GM18868 (cell line): ENCODE data around the gene NEAT1.

Experiments
- ATAC-seq: cut with Tn5 transposase; IDR thresholded peaks from one replicate; pipeline ENCODE4 v1.9.1; 2021; ENCODE audit warnings: mild to moderate bottlenecking, moderate library complexity; ENCODE audit not compliant: unreplicated experiment

Gene NEAT1

DNA sequence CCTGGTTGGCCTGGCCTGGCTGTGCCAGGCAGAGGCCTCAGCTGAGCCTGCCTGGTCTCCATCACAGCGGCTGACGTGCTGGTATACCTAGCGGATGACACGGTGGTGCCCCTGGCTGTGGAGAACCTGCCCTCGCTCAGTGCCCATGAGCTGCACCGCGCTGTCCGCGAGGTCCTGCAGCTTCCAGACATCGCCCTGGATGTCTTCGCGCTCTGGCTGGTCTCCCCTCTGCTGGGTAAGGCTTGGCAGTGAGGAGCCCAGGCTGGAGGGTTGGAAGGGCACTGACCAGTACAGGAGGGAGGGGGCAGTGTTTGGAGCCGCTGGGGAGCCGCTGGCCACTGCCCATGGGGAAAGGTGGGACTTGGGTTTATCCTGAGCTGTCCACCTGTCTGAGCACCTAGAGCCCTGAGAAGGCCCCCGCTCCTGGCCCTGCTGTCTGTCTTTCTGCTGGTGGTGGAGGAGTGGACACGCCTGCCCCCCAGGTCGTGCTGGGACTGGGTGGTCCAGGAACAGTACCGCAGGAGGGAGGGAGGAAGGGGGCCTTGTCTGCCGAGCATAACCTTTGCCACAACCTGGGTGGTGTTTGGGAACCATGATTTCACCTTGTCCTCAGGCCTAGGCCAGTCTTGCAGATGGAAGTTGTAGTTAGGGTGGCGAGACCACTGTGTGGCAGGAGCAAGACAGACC is 33.2 kb upstream of the NEAT1 start:
- no peak for ATAC-seq

DNA sequence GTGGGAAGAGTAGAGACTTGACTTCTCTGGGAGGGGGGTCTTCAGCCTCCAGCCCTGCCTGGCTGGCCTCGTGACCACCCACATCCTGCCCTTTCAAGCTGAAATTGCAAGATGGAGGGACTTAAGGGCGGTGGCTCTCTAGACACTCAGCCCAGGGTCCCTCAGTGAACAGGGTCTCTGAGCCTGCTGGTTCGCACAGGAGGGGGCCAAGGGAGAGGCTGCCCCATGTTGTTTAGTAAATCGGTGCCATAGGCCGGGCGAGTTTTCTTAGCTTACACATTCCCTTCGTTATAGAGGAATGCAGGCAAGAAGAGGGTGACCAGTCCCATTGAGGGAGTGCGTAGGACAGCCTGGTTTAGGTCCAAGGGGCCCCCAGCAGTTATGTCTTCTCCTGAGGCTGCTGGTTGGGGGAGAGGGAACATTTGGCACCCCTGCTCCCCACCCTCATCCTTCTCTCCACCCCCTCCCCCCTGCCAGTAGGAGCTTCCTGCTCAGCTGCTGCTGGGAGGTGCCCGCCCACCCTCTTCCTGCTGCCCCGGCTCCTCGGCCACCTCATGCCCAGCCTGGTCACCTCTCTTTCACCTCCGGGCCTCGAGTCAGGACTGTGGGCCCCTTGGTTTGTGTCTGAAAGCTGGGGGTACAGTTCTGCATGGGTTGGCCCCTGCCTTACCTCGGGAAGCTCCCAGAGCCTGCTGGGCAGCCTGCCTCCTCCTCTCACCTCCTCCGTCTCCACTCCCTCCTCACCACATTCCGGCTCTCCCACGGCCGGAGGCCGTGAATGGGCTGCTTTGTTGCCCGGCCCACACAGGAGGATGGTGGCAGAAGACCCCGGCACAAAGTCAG is 32.3 kb upstream of the NEAT1 start:
- no peak for ATAC-seq

DNA sequence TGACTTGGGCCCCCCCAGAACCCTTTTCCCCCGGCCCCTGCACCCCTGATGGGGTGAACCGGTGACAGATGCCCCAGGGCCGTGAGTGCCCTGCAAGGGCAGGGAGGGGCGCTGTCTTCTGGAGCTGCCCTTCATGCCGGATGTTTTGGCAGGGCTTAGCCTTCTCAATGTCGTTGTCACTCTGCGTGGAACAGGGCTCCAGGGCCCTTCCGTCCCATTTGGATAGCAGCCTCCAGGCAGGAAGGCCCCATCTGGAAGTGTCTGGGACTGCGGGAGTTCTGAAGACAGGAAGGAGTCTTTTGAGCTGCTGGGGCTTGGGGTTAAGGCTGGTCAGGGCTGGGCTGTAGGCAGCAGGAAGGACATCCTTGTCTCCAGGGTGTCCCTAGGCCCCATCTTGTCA is 31.6 kb upstream of the NEAT1 start:
- no peak for ATAC-seq

DNA sequence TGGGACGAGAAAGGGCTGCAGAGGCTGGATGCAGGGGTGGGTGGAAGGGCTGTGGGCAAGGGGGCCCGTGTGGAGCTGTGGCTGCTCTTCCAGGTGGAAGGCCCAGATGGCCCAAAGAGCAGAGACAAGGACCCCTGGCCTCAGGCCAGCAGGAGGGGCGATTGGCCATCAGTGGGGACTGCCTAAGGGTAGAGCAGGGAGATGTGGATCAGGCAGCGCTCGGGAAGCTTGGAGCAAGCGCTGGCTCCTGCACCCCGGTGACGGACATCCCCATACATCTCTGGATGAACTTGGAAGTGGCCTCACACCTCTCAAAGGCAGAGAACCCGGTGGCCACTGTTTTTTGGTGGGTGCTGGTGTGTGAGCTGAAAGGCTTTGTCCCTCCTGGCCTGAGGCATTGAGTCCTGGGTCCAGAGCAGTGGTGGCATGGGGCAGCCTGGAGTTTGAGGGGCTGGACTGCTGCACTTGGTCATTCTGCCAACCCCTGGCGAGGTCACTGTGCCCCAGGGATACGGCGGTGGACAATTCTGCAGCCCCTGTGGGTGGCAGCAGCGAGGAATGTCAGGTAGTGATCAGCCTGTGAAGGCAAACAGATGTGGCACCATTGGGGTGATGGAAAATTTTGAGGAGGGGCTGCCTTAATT is 30.3 kb upstream of the NEAT1 start:
- ATAC-seq: no peak

DNA sequence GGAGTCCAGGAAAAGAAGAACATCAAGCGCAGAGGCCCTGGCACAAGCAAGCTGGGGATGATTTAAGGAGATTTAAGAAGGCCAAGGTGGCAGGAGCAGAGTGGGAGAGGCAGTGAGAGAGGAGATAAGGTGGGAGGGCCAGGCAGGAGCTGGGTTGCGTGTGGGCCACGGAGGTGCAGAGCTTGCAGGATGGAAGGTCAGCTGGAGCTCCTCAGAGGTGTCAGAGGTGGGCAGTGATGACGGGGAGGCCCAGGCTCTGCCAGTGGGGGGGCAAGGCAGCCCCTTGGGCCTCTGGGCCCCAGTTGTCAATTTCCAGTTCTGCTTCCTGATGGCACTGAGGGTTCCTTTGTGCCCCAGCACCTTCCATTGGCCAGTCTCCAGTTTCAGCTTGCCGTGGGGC is 29.7 kb upstream of the NEAT1 start:
- ATAC-seq: no peak

DNA sequence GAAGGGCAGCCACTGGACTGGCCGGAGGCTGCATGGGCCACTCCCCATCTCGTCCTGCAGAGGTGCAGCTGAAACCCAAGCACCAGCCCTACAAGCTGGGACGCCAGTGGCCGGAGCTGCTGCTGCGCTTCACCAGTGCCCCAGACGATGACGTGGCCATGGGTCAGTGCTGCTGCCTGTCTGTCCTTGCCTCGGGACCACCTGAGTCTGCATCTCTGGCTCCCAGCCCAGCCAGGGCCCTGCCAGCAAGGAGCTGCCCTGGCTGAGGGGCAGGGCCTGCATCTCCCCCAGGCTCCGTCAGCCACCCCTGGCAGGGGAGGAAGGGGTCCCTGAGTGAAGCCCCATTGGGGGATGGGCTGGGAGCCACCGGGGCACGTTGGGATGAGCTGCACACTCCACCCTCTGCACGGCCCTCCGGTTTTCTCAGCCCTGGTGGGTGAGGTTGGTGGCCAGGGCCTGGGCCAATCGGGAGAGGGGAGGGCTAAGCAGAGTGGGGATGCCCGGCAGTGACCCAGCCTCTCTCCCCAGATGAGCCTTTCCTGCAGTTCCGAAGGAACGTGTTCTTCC is 29.0 kb upstream of the NEAT1 start:
- no peak for ATAC-seq

DNA sequence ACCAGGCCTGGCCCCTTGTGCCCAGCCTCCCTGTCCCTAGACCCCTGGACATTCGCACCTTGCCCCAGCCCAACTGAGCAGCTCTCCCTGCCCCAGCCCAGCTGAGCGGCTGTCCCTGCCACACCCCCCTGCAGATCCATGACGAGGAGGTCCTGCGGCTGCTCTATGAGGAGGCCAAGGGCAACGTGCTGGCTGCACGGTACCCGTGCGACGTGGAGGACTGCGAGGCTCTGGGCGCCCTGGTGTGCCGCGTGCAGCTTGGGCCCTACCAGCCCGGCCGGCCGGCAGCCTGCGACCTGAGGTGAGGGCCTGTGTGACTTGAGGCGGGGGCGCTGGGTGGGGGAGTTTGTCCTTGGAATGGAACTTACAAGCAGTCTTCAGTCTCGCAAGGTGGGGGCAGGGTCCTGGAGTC is 28.5 kb upstream of the NEAT1 start:
- no peak for ATAC-seq

DNA sequence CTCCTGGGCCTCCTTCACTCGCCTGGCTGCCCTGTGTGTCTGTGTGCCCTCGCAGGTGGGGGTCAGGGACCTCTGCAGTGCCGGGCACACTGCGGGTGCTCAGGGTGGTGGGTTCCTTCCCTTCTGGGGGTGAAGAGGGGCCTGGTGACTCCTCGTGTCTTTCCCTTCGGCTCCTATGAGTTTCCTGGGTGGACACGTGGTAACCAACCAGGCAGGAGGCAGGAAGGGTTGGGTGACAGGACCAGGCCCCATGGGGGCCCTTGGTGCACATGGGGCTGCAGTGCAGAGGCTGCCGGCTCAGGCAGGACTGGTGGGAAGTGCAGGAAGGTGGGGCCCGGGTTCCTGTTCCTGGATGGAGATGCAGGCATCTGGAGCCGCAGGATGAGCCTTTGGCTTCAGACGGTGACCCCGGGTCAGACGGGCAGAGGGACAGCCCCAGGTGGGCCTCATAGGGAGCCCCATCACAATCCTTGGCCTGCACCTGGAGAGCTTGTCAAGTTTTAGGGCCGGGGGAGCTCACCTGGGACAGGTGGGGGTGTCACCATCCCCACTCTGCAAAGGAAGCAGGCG is 26.6 kb upstream of the NEAT1 start:
- no peak for ATAC-seq

DNA sequence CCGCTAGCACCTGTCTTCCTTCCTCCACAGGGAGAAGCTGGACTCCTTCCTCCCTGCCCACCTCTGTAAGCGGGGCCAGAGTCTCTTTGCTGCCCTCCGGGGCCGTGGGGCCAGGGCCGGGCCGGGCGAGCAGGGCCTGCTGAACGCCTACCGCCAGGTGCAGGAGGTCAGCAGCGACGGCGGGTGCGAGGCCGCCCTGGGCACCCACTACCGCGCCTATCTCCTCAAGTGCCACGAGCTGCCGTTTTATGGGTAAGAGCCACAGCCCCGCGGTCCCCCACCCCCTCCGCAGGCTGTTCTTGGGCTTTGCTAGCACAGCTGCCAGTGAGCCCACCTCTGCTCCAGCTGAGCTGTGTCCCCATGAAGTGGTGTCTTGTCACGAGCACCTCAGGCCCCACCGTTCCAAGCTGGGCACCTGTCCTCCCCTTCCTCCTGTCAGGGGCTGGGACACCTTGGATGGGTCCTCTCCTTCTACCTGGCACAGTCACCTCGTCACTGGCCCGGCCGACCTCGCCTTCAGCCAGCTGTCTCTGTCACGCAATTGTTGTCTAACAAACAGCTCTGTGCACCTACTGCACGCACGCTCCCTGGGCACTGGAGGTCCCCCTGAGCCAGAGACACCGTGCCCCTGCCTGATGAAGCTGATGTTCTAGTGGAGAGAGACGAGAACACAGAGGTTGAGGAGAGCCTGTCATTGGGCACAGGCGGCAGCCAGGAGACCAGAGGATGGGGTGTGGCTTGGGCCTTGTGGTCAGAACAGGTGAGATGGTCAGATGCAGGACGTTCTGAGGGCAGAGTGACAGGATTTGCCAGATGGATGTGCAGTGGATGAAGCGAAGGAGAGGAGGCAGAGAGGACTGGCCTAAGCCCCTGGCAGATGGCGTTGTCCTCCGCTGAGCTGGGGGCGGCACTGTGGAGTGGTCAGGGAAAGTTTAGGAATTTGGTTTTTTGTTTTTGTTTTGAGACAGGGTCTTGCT is 25.5 kb upstream of the NEAT1 start:
- no peak for ATAC-seq

DNA sequence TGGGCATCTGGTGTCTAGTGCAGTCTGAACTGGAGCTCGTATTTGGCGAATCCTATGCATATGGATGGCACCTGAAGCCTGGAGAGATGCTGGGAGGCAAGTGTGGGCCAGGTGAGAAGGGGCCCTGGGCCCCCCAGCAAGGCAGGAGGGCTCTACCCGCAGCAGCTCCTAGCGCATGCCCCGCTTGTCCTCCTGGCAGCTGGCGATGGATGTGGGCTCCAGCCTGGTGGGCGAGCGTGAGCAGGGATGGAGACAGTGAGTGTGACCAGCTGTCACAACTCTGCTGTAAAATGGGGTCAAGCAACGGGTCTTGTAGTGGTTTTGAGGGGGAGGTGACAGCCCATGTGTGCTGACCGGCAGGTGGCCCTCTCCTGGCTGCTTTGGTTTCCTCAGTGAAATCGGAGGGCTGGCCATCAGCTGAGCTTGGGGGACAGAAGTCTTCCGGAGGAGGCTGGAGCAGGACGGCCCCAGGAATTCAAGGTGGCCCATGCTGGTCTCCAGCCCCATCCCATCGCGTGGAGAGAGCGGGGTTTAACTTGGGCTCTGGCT is 24.2 kb upstream of the NEAT1 start:
- ATAC-seq: no peak

DNA sequence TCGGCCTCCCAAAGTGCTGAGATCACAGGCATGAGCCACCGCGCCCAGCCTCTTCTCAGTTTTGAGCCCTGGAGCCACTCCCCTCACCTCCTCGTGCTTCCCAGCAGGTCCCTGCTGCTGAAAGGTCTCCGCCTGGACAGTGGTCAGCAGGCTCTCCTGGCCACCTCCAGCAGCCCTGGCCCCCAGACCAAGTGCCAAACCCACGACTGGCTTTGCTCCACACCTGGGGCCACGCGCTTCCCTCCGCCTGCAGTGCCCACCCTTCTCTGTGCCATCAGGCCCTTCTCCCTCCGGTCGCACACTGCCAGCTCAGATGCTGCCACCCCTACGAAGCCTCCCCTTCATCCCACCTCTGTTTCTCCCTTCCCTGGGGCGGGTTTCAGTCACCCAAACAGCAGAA is 23.3 kb upstream of the NEAT1 start:
- ATAC-seq: no peak

DNA sequence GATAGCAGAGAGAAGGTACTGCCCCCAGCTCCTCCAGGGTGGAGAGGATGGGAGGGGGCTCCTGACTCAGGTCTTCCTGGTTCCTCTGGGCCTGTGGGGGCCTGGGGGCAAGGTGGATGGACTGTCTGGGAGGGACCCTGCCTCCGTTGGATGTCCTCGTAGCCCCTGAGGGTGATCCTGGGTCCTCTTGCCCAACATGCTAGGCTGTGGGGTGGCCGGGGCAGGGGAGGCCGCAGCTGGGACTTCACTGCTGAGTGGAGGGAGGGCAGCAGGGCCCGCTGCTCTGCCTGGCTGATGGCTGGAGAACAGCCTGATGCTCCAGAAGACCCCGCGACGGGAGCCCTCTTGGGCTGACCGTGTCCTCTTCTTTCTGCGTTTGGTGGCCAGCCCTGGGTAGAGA is 22.8 kb upstream of the NEAT1 start:
- ATAC-seq: no peak

DNA sequence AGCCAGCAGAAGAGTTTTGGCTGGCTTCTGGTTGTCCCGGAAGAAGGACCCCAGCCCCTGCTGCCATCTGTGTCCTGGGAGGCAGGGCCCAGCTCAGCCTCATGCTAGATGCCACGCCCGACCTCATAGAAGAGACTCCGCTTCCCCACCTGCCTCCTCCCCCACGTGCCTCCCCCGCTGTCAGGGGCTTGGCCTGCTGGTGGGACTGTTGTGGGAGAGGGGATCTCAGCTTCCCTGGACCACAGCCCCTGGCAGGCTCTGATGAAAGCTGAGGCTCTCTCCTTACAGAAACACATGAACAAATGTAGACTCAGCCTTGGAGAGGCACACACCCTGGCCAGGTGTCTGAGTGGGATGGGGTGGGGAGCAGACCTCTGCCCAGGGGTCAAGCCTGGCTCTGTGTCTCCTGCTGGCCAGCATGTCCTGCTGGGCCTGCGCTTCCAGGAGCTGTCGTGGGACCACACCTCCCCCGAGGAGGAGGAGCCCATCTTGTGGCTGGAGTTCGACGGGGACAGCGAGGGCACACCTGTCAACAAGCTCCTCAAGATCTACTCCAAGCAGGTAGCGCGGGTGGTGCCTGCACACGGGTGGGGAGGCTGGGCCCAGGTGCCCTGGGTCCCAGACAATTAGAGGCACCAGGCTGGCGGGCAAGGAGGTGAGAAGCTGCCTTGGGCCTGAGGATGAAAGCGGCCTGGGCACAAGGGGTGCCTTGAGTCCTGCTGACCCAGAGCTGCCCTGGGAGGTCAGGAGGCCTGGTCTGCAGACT is 22.1 kb upstream of the NEAT1 start:
- no peak for ATAC-seq

DNA sequence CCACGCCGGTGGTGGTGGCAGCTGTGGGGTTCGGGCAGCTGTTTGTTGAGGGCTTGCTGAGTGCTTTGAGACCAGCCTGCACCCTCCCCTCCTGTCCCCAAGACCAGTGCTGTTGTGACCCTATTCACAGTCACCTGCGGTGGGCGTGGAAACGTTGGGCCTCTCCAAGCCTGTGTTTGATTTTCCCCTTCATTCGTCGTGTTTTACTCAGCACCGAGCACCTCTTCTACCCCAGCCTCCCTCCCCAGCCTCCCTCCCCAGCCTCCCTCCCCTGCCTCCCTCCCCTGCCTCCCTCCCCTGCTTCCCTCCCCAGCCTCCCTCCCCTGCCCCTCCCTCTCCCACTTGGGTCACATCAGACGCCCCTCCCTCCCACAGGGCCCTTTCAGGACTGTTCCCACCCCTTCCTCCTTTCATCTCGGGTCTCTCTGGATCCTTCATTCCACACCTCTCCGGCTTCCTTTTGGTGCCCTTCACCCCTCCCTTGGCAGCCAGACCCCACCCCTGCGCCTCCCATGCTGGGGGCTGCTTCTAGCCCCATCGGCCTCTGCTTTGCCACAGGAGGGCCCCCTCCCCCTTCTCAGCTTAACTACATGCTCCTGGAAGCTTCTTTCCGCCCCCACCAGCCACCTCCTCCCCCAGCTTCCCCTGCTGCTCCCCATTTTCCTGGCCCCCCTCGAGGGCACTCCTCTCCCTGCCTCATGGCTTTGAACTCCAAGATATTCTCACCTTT is 21.4 kb upstream of the NEAT1 start:
- ATAC-seq: no peak

DNA sequence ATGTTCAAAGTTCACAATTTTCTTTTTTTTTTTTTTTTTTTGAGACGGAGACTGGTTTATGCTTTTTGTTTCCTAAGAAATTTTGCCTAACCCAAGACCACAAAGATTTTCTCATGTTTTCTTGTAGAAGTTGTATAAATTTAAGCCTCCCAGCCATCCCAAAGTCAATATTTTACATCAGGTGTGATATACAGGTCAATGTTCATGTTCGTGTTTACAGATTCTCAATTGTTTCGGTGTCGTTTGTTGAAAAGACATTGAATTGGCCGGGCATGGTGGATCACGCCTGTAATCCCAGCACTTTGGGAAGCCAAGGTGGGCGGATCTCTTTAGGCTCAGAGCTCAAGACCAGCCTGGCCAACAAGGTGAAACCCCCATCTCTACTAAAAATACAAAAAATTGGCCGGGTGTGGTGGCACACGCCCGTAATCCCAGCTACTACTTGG is 20.8 kb upstream of the NEAT1 start:
- no peak for ATAC-seq

DNA sequence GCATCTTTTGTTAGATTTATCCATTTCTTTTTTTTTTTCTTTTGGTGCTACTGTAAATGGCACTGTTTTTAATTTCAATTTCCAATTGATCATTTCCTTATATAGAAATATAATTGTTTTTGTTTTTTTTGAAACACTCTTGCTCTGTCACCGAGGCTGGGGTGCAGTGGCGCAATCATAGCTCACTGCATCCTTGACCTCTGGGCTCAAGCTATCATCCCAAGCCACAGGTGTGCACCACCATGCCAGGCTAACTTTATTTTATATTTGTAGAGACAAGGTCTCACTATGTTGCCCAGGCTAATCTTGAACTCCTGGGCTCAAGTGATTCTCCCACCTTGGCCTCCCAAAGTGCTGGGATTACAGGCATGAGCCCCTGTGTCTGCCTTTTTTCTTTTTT is 19.8 kb upstream of the NEAT1 start:
- no peak for ATAC-seq

DNA sequence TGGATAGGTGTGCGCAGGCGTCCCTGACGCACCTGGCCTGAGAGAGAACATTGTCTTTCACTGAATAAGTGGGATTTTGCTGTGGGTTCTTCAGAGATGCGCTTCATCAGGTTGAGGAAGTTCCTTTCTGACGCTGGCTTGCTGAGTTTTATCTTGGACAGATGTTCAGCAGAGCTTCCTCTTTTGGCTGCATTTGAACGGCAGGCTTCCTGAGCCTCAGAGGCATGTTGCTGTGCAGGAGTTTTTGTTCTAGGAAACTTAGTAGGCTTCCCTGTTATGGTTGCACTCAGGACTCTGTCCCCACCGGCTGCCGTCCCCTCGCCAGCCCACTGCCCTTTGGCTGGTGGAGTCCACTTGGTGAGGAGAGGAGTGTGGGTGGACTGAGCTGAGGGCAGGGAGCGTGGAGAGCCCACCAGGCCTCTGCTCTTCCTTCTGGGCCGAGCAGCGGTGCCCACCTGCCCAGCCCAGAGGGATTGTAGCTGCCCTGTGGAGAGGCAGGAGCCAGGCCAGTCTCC is 18.9 kb upstream of the NEAT1 start:
- ATAC-seq: no peak

DNA sequence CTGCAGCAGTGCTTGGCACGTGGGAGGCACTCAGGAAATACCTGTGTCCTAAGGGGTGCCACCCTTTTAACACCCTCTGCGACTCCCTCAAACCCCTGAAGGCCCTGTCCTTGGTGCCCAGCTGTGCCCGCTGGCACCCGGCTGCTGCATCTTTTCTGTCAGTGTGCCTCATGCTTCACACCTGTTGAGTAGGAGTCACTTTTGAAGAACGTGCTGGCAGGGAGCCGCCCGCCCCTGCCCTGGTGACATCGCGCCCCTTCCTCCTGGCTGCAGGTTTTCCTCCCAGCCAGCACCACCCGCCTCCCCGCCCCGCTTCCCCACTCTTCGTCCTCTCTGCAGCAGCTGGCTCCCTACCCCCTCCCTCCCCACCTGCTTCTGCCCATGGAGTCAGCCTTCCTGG is 18.4 kb upstream of the NEAT1 start:
- no peak for ATAC-seq
